GM12864 (cell line): ENCODE results near the gene UBA7.

ENCODE experiments used
- DNase-seq: peaks from one replicate; pipeline ENCODE4 v3.0.0-alpha.2; 2011; ENCODE audit warnings: low read depth
- H3K4me3 ChIP-seq: 2 replicates; pipeline ENCODE4 v1.5.1; 2011; ENCODE audit warnings: mild to moderate bottlenecking, low read depth, low read length, control low read depth
- CTCF ChIP-seq: IDR thresholded peaks from 2 replicates; pipeline ENCODE4 v1.5.1; 2011; ENCODE audit warnings: low read depth, mild to moderate bottlenecking, moderate library complexity, low read length, control low read depth, inconsistent platforms; ENCODE audit errors: missing control alignments

The UBA7 gene

GRCh38 chr3:49771340-49771938, 42.3 kb downstream of the UBA7 start:
- no peak for DNase-seq
- no peak overlapping the region for H3K4me3 ChIP-seq
- TF ChIP-seq CTCF: no peak

GRCh38 chr3:49769926-49770325, 43.8 kb downstream of the UBA7 start:
- no peak for TF ChIP-seq CTCF
- no peak overlapping the region for H3K4me3 ChIP-seq
- DNase-seq: no peak

GRCh38 chr3:49769286-49769915, 44.4 kb downstream of the UBA7 start:
- no peak for TF ChIP-seq CTCF
- no peak for DNase-seq
- H3K4me3 ChIP-seq: no peak overlapping the region

- TF ChIP-seq CTCF: no peak
- DNase-seq: no peak
- no peak overlapping the region for H3K4me3 ChIP-seq
Observed at GRCh38 chr3:49763981-49764380, 49.8 kb downstream of the UBA7 start.

GRCh38 chr3:49761661-49762060, 52.1 kb downstream of the UBA7 start:
- DNase-seq: no peak
- H3K4me3 ChIP-seq: no peak overlapping the region
- TF ChIP-seq CTCF: no peak

GRCh38 chr3:49759226-49759625, 54.5 kb downstream of the UBA7 start:
- TF ChIP-seq CTCF: no peak
- no peak overlapping the region for H3K4me3 ChIP-seq
- no peak for DNase-seq

GRCh38 chr3:49757197-49757596, 56.6 kb downstream of the UBA7 start:
- H3K4me3 ChIP-seq: no peak overlapping the region
- TF ChIP-seq CTCF: no peak
- DNase-seq: no peak
